ENCODE results near the gene DOCK2. TPM values are rescaled to one million over a fixed set of nuclear protein-coding genes. Genes with fewer than 3 reads are reported as not detected.

Gene DOCK2
- total and polyA plus RNA-seq, 2 of the 8 experiments (the other 6 are each of a cell fraction or from before 2014, with no cell fraction given): 3.9 to 5.7 TPM

DNA sequence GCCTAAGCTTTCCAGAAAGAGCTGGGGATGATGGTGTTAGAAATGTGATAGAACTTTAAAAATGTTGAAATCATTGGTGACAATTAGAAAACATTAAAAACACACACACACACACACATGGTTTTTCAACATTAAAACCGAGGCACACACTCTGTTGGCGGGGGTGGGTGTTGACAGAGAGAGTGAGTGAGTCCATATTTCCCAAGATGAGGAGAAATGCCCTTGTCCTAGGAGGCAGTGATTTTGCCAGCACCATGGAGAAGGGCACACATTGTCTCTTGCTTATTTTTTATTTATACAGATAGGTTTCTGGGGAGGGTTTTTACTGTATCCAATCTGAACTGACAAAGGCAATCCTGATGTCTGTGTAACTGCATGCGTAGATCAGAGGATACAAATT lies 190.7 kb downstream of the DOCK2 start (continued):
- TF ChIP-seq RNF2 (IDR thresholded peaks at IDR 0.05; ENCODE audit: borderline replicate concordance, low read depth, low read length, missing control alignments, poor library complexity, severe bottlenecking) (no peak), NRF1 (IDR thresholded peaks at IDR 0.05; ENCODE audit: low read depth, low read length) (no peak), EGR1 (IDR thresholded peaks at IDR 0.05; ENCODE audit: borderline replicate concordance, low read depth, low read length) (no peak)
- TF ChIP-seq, protein P1, sequence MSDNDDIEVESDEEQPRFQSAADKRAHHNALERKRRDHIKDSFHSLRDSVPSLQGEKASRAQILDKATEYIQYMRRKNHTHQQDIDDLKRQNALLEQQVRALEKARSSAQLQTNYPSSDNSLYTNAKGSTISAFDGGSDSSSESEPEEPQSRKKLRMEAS (IDR thresholded peaks at IDR 0.05): no peak
